ENCODE measurements around the gene ROBO1. TPM values are rescaled to one million over a fixed set of nuclear protein-coding genes. Genes with fewer than 3 reads are reported as not detected.

Gene ROBO1
- total RNA-seq, 1 experiment from 2014 or later: 67.6 TPM

GRCh38 chr3:78737988-78738387 is 1029.8 kb downstream of the ROBO1 start:
- ChIA-PET CTCF (no interaction called here), POLR2A (ENCODE audit: low non-redundant PET) (no interaction called here)
- Histone ChIP-seq H3K4me1 (ENCODE audit: insufficient read depth, low read length, poor library complexity, severe bottlenecking) (peaks cover 70% of the 10 kb centered on the region), H3K36me3 (ENCODE audit: insufficient read depth, low read length, poor library complexity, severe bottlenecking) (peaks cover 5% of the 10 kb centered on the region), H3K27me3 (replicated peaks; ENCODE audit: insufficient read depth, low read depth, low read length, poor library complexity) (no peaks in the 10 kb centered on the region), H3K9me3 (ENCODE audit: low read depth, low read length, poor library complexity, severe bottlenecking) (no peaks in the 10 kb centered on the region), H3K4me3 (ENCODE audit: low read depth, low read length, poor library complexity, severe bottlenecking) (no peak overlapping the region), H3K27ac (ENCODE audit: low read depth, low read length, poor library complexity, severe bottlenecking) (peak overlapping the region; percentile 76)
- DNase-seq (ENCODE audit: low spot score): peak; percentile 97
- BruUV-seq (replicated peaks): no TSS peak
- TF ChIP-seq CTCF (conservative IDR thresholded peaks at IDR 0.05; ENCODE audit: low read depth, low read length): no peak
- no peak for TF ChIP-seq EZH2 (IDR thresholded peaks at IDR 0.05; ENCODE audit: borderline replicate concordance, low read depth, low read length, poor library complexity, severe bottlenecking)
- intact Hi-C loops (cut with micrococcal nuclease; ENCODE audit: unreplicated experiment): no loop called here

- peaks cover 5% of the 10 kb centered on the region for H3K36me3 ChIP-seq (ENCODE audit: insufficient read depth, low read length, poor library complexity, severe bottlenecking)
- H3K4me3 ChIP-seq (ENCODE audit: low read depth, low read length, poor library complexity, severe bottlenecking): no peak overlapping the region
- BruUV-seq (replicated peaks): no TSS peak
- intact Hi-C loops (cut with micrococcal nuclease; ENCODE audit: unreplicated experiment): no loop called here
- TF ChIP-seq EZH2 (IDR thresholded peaks at IDR 0.05; ENCODE audit: borderline replicate concordance, low read depth, low read length, poor library complexity, severe bottlenecking) (no peak), CTCF (conservative IDR thresholded peaks at IDR 0.05; ENCODE audit: low read depth, low read length) (no peak)
- ChIA-PET CTCF (no interaction called here), POLR2A (ENCODE audit: low non-redundant PET) (no interaction called here)
- peak; percentile 49 for DNase-seq (ENCODE audit: low spot score)
- H3K27me3 ChIP-seq (replicated peaks; ENCODE audit: insufficient read depth, low read depth, low read length, poor library complexity): no peaks in the 10 kb centered on the region
- peaks cover 78% of the 10 kb centered on the region for H3K4me1 ChIP-seq (ENCODE audit: insufficient read depth, low read length, poor library complexity, severe bottlenecking)
- H3K9me3 ChIP-seq (ENCODE audit: low read depth, low read length, poor library complexity, severe bottlenecking): no peaks in the 10 kb centered on the region
- peak overlapping the region; percentile 14 for H3K27ac ChIP-seq (ENCODE audit: low read depth, low read length, poor library complexity, severe bottlenecking)
Observed at GRCh38 chr3:78736863-78737262, 1030.9 kb downstream of the ROBO1 start.

- ChIA-PET CTCF (interaction anchor here (0.6 kb wide), 1 partner anchor 185 kb away, joined by 5 read pairs; no protein-coding TSS in a partner anchor), POLR2A (ENCODE audit: low non-redundant PET) (no interaction called here)
- Histone ChIP-seq H3K4me1 (ENCODE audit: insufficient read depth, low read length, poor library complexity, severe bottlenecking) (peaks cover 89% of the 10 kb centered on the region), H3K9me3 (ENCODE audit: low read depth, low read length, poor library complexity, severe bottlenecking) (no peaks in the 10 kb centered on the region), H3K36me3 (ENCODE audit: insufficient read depth, low read length, poor library complexity, severe bottlenecking) (no peaks in the 10 kb centered on the region), H3K4me3 (ENCODE audit: low read depth, low read length, poor library complexity, severe bottlenecking) (no peak overlapping the region), H3K27me3 (replicated peaks; ENCODE audit: insufficient read depth, low read depth, low read length, poor library complexity) (no peaks in the 10 kb centered on the region), H3K27ac (ENCODE audit: low read depth, low read length, poor library complexity, severe bottlenecking) (no peak overlapping the region)
- BruUV-seq (replicated peaks): no TSS peak
- DNase-seq (ENCODE audit: low spot score): peak; percentile 90
- intact Hi-C loops (cut with micrococcal nuclease; ENCODE audit: unreplicated experiment): no loop called here
- TF ChIP-seq EZH2 (IDR thresholded peaks at IDR 0.05; ENCODE audit: borderline replicate concordance, low read depth, low read length, poor library complexity, severe bottlenecking) (no peak), CTCF (conservative IDR thresholded peaks at IDR 0.05; ENCODE audit: low read depth, low read length) (no peak)
Observed at GRCh38 chr3:78734048-78734637, 1033.7 kb downstream of the ROBO1 start.

Data from A673 (cell line).